Adrenal gland (tissue), 5 donors: ENCODE data around the gene TMOD1.

Experiments used
- POLR2A ChIP-seq, 2 donors: fragments of 450-650 bp; IDR thresholded peaks; one replicate each; pipeline ENCODE4 v1.6.1; 2017; ENCODE audit warnings: antibody characterized with exemption in 2 of 2, mild to moderate bottlenecking in 2 of 2, moderate library complexity in 1 of 2
- TF ChIP-seq, protein P1 (sequence below), 6 experiments: fragments of 450-650 bp in 4 of 6; fragments of 200-600 bp in 2 of 6; sonication (generic) in 1 of 6; IDR thresholded peaks; 1 replicate in 5 of 6; 2 replicates in 1 of 6; pipeline versions ENCODE4 v1.5.1 to v1.8.0; 2016 to 2021; ENCODE audit warnings: antibody characterized with exemption in 6 of 6, mild to moderate bottlenecking in 2 of 6, moderate library complexity in 1 of 6
- donor health status: DM: no; HTN: no; CAD: no.

DNA sequence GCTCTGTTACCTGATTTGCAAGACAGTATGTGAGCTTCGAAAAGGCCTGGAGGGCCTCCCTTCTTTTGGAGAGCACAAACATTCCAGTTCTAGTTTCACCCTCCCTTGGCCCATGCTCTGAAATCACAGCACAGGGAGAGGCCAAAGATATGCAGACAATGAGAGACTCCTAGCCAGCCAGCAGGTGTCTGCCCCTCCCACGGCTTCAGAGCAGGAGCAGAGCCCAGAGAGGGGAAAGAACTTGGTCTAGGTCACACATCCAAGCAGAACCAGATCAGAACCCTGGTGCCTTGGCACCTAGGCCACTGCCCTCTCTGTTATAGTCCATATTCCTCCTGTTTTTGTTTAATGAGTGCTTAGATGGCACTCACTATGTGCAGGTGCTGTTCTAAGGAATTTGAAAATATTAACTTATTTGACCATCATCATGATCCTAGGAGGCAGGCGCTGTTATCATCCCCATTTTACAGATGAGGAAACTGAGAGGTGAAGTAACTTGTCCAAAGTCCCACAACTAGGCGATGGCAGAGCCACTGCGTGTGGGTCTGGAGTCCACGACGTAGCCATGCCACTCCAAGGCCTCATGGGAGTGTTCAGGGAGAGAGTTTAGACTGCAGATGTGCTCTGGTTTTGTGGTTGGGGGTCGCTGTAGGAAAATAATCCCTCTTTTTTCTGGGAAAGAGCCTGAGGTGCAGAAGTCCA is 27.2 kb downstream of the TMOD1 start:
- no peak for TF ChIP-seq POLR2A (IDR thresholded peaks at IDR 0.05)
- TF ChIP-seq, protein P1, sequence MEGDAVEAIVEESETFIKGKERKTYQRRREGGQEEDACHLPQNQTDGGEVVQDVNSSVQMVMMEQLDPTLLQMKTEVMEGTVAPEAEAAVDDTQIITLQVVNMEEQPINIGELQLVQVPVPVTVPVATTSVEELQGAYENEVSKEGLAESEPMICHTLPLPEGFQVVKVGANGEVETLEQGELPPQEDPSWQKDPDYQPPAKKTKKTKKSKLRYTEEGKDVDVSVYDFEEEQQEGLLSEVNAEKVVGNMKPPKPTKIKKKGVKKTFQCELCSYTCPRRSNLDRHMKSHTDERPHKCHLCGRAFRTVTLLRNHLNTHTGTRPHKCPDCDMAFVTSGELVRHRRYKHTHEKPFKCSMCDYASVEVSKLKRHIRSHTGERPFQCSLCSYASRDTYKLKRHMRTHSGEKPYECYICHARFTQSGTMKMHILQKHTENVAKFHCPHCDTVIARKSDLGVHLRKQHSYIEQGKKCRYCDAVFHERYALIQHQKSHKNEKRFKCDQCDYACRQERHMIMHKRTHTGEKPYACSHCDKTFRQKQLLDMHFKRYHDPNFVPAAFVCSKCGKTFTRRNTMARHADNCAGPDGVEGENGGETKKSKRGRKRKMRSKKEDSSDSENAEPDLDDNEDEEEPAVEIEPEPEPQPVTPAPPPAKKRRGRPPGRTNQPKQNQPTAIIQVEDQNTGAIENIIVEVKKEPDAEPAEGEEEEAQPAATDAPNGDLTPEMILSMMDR (IDR thresholded peaks at IDR 0.05): no peak
